Measurements from ENCODE around the gene GRIPAP1. TPM values are rescaled to one million over a fixed set of nuclear protein-coding genes. Genes with fewer than 3 reads are reported as not detected.

Gene GRIPAP1
- total and polyA plus RNA-seq, 2 of the 13 experiments (the other 11 are each of a cell fraction or from before 2014, with no cell fraction given): 16.1 to 22.6 TPM

- TF ChIP-seq ZC3H13 (CRISPR knock-in tag; IDR thresholded peaks at IDR 0.05) (no peak), CSRNP1 (CRISPR knock-in tag; IDR thresholded peaks at IDR 0.05) (no peak), ELF1 (CRISPR knock-in tag; IDR thresholded peaks at IDR 0.05) (peak; percentile 20; the same call in 1 of the 2 replicates), TCF7 (IDR thresholded peaks at IDR 0.05; ENCODE audit: low read depth) (no peak), KDM4B (CRISPR knock-in tag; IDR thresholded peaks at IDR 0.05) (no peak), PCBP2 (optimal IDR thresholded peaks at IDR 0.05; ENCODE audit: low read depth, low read length, poor library complexity, severe bottlenecking) (no peak), ZNF784 (CRISPR knock-in tag; IDR thresholded peaks at IDR 0.05; ENCODE audit: borderline replicate concordance) (no peak), BATF2 (CRISPR knock-in tag; IDR thresholded peaks at IDR 0.05) (no peak), HCFC1 (IDR thresholded peaks at IDR 0.05; ENCODE audit: low read depth, low read length) (no peak), ZNF883 (CRISPR knock-in tag; IDR thresholded peaks at IDR 0.05; ENCODE audit: not compliant biosample characterization) (no peak), HINFP (CRISPR knock-in tag; IDR thresholded peaks at IDR 0.05; ENCODE audit: low read depth) (no peak), TCF12 (IDR thresholded peaks at IDR 0.05) (no peak), TCF12 (CRISPR knock-in tag; IDR thresholded peaks at IDR 0.05) (no peak), SP4 (CRISPR knock-in tag; IDR thresholded peaks at IDR 0.05) (peak; percentile 88), ZNF577 (CRISPR knock-in tag; IDR thresholded peaks at IDR 0.05; ENCODE audit: borderline replicate concordance, low read depth) (no peak), SMAD1 (CRISPR knock-in tag; IDR thresholded peaks at IDR 0.05; ENCODE audit: borderline replicate concordance, low read depth) (no peak), NPAS2 (CRISPR knock-in tag; IDR thresholded peaks at IDR 0.05; ENCODE audit: borderline replicate concordance) (no peak), NFRKB (IDR thresholded peaks at IDR 0.05) (no peak), KMT2B (CRISPR knock-in tag; IDR thresholded peaks at IDR 0.05) (no peak), MAFG (CRISPR knock-in tag; IDR thresholded peaks at IDR 0.05) (no peak), SOX5 (CRISPR knock-in tag; IDR thresholded peaks at IDR 0.05; ENCODE audit: borderline replicate concordance) (no peak), NR2F2 (IDR thresholded peaks at IDR 0.05; ENCODE audit: borderline replicate concordance, low read depth) (no peak), SP2 (CRISPR knock-in tag; IDR thresholded peaks at IDR 0.05) (peak; percentile 66), NCOA1 (CRISPR knock-in tag; IDR thresholded peaks at IDR 0.05) (no peak), CC2D1A (CRISPR knock-in tag; IDR thresholded peaks at IDR 0.05) (no peak), ZNF33B (CRISPR knock-in tag; IDR thresholded peaks at IDR 0.05) (no peak), POLR2A (IDR thresholded peaks at IDR 0.05; ENCODE audit: insufficient read depth in 1 of 2, low read depth in 2 of 2, low read length in 2 of 2) (0 out of 4 replicates have a peak, but pooled peaks of 1 of the 2 experiments have one; percentile 47)
These were observed 41.3 kb upstream of the GRIPAP1 start, which contains the start of gene TFE3 (continued) for GRCh38 chrX:49043220-49043986.
